ENCODE measurements around the gene ALS2. TPM values are rescaled to one million over a fixed set of nuclear protein-coding genes. Genes with fewer than 3 reads are reported as not detected.

ALS2 gene
- total and polyA plus RNA-seq, 4 donors: 8.2 to 35.3 (median 15.0) TPM

- H3K4me3 ChIP-seq (ENCODE audit: low read depth in 1 of 3, low read length in 3 of 3): no peak overlapping the region
- H3K27ac ChIP-seq (ENCODE audit: low read depth in 1 of 2, low read length in 2 of 2): no peak overlapping the region
- H3K27me3 ChIP-seq (ENCODE audit: control insufficient read depth in 4 of 4, insufficient read depth in 4 of 4, low read length in 3 of 4): no peaks in the 10 kb centered on the region
- no peaks in the 10 kb centered on the region for H3K36me3 ChIP-seq (ENCODE audit: control insufficient read depth in 4 of 4, insufficient read depth in 3 of 4, low read depth in 1 of 4, low read length in 3 of 4)
- H3K4me1 ChIP-seq (ENCODE audit: control insufficient read depth in 4 of 4, insufficient read depth in 4 of 4, low read length in 3 of 4): peaks cover 0 to 6% (median 4%) of the 10 kb centered on the region in 4 donors
- DNase-seq (ENCODE audit: low spot score): no peak
- no peak overlapping the region for H3K9ac ChIP-seq (ENCODE audit: low read depth in 1 of 2, low read length in 2 of 2)
- H3K9me3 ChIP-seq (ENCODE audit: control insufficient read depth in 4 of 4, low read length in 3 of 4): no peaks in the 10 kb centered on the region
- TF ChIP-seq GABPA (IDR thresholded peaks at IDR 0.05 in 1 of 2, conservative IDR thresholded peaks at IDR 0.05 in 1 of 2) (no peak), EGR1 (IDR thresholded peaks at IDR 0.05; ENCODE audit: low read depth in 2 of 2) (no peak), YY1 (IDR thresholded peaks at IDR 0.05) (no peak)
- 94% methylated on average over 2 of the region's 2 CpGs for WGBS
Observed at GRCh38 chr2:201790989-201791388, 10.3 kb upstream of the ALS2 start.

GRCh38 chr2:201790291-201790690 lies 9.6 kb upstream of the ALS2 start:
- 90% methylated on average over 3 of the region's 3 CpGs for WGBS
- Histone ChIP-seq H3K9ac (ENCODE audit: low read depth in 1 of 2, low read length in 2 of 2) (no peak overlapping the region), H3K9me3 (ENCODE audit: control insufficient read depth in 4 of 4, low read length in 3 of 4) (no peaks in the 10 kb centered on the region), H3K27me3 (ENCODE audit: control insufficient read depth in 4 of 4, insufficient read depth in 4 of 4, low read length in 3 of 4) (no peaks in the 10 kb centered on the region), H3K4me1 (ENCODE audit: control insufficient read depth in 4 of 4, insufficient read depth in 4 of 4, low read length in 3 of 4) (peaks cover 0 to 6% (median 4%) of the 10 kb centered on the region in 4 donors), H3K36me3 (ENCODE audit: control insufficient read depth in 4 of 4, insufficient read depth in 3 of 4, low read depth in 1 of 4, low read length in 3 of 4) (no peaks in the 10 kb centered on the region), H3K27ac (ENCODE audit: low read depth in 1 of 2, low read length in 2 of 2) (no peak overlapping the region), H3K4me3 (ENCODE audit: low read depth in 1 of 3, low read length in 3 of 3) (no peak overlapping the region)
- DNase-seq (ENCODE audit: low spot score): no peak
- TF ChIP-seq JUND (IDR thresholded peaks at IDR 0.05): no peak
- TF ChIP-seq YY1 (IDR thresholded peaks at IDR 0.05): no peak
- no peak for TF ChIP-seq RXRA (IDR thresholded peaks at IDR 0.05)
- no peak for TF ChIP-seq ZBTB33 (IDR thresholded peaks at IDR 0.05)
- no peak for TF ChIP-seq TAF1 (conservative IDR thresholded peaks at IDR 0.05)
- TF ChIP-seq SP1 (IDR thresholded peaks at IDR 0.05): no peak
- TF ChIP-seq FOXA1 (IDR thresholded peaks at IDR 0.05): no peak
- TF ChIP-seq HNF4A (conservative IDR thresholded peaks at IDR 0.05): no peak
- TF ChIP-seq GABPA (IDR thresholded peaks at IDR 0.05 in 1 of 2, conservative IDR thresholded peaks at IDR 0.05 in 1 of 2): no peak
- TF ChIP-seq EGR1 (IDR thresholded peaks at IDR 0.05; ENCODE audit: low read depth in 2 of 2): no peak
- TF ChIP-seq FOXA2 (IDR thresholded peaks at IDR 0.05): no peak
- TF ChIP-seq REST (IDR thresholded peaks at IDR 0.05): no peak
- no peak for TF ChIP-seq ATF3 (IDR thresholded peaks at IDR 0.05)
- TF ChIP-seq CTCF (IDR thresholded peaks at IDR 0.05; ENCODE audit: low read depth, low read length, missing input control): no peak
- TF ChIP-seq MAX (IDR thresholded peaks at IDR 0.05): no peak
- no peak for TF ChIP-seq RAD21 (IDR thresholded peaks at IDR 0.05)
- no peak for TF ChIP-seq HNF4G (IDR thresholded peaks at IDR 0.05)
